MCF 10A (cell line): ENCODE data around the gene EPHB4. TPM values are rescaled to one million over a fixed set of nuclear protein-coding genes. Genes with fewer than 3 reads are reported as not detected.

ENCODE experiments used
- BruUV-seq: library from RNA; stranded (reverse); fragments of 400-500 nt; replicated peaks from 2 replicates; lab custom pipeline; 2021; lab: Mats Ljungman, UMichigan
- CTCF ChIA-PET: fragments of 300-600 bp; sonication (Branson Sonifier 250); formaldehyde crosslinking; extraction: SDS; loops from one replicate; lab custom pipeline; 2021; ENCODE audit warnings: antibody characterized with exemption, inconsistent platforms; lab: Yijun Ruan, JAX
- POLR2A ChIA-PET: fragments of 300-600, 350-650 bp; sonication (Branson Sonifier 250); formaldehyde crosslinking; extraction: SDS; loops from one replicate; lab custom pipeline; 2020; ENCODE audit warnings: antibody characterized with exemption, inconsistent platforms; lab: Yijun Ruan, JAX
- DNase-seq: peaks from one replicate; pipeline ENCODE4 v3.0.0-alpha.2; 2018; ENCODE audit not compliant: unreplicated experiment
- H3K27ac Mint-ChIP-seq: one replicate; pipeline ENCODE4 v1.8.0; 2022; ENCODE audit warnings: mild to moderate bottlenecking, low read depth, mixed read lengths; ENCODE audit not compliant: unreplicated experiment
- H3K27me3 Mint-ChIP-seq: one replicate; pipeline ENCODE4 v1.8.0; 2022; ENCODE audit warnings: mixed read lengths; ENCODE audit not compliant: insufficient read depth, unreplicated experiment
- H3K36me3 Mint-ChIP-seq: one replicate; pipeline ENCODE4 v1.8.0; 2022; ENCODE audit warnings: mild to moderate bottlenecking, moderate library complexity, mixed read lengths; ENCODE audit not compliant: insufficient read depth, unreplicated experiment
- H3K4me1 Mint-ChIP-seq: one replicate; pipeline ENCODE4 v1.8.0; 2022; ENCODE audit warnings: mixed read lengths; ENCODE audit not compliant: insufficient read depth, unreplicated experiment
- H3K4me3 Mint-ChIP-seq: one replicate; pipeline ENCODE4 v1.8.0; 2022; ENCODE audit warnings: mild to moderate bottlenecking, moderate library complexity, mixed read lengths; ENCODE audit not compliant: unreplicated experiment
- H3K9me3 Mint-ChIP-seq: one replicate; pipeline ENCODE4 v1.8.0; 2022; ENCODE audit warnings: mixed read lengths; ENCODE audit not compliant: unreplicated experiment
- intact Hi-C: fragments of 100-400 bp; cut with micrococcal nuclease; formaldehyde crosslinking; loops from 2 replicates; pipeline ENCODE4 v1.14.1; 2022
- microRNA-seq: library from miRNA; unstranded; fragments of <30 nt; microRNA quantifications from one replicate; pipeline ENCODE4 v1.2.0, GENCODE V29; 2022
- total RNA-seq: library from RNA; stranded (reverse); gene quantifications from 2 replicates; pipeline ENCODE4 v1.2.3, GENCODE V29; 2022
- TF ChIP-seq, protein P1 (sequence below): fragments of 200-600 bp; IDR thresholded peaks from one replicate; pipeline ENCODE4 v1.8.0; 2022; ENCODE audit warnings: antibody characterized with exemption, mild to moderate bottlenecking; ENCODE audit not compliant: unreplicated experiment

The EPHB4 gene
- total RNA-seq, 1 experiment from 2014 or later = 48.8 TPM

DNA sequence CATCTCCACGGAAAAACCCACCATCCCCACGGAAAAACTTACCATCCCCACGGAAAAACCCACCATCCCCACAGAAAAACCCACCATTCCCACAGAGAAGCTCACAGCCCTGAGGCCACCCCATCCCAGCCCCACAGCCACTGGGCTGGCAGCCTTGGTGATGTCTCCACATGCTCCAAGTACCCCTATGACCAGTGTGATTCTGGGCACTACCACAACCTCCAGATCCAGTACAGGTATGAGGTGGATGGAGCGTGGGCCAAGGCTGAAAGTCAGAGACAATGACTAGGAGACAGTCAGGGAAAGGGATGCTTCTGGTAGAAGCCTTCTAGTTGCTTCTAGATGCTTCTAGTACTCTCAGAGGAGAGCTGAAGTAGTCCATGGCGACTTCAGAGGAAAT lies 74.3 kb downstream of the EPHB4 start:
- no peak for DNase-seq
- intact Hi-C loops = no loop called here
- Mint-ChIP-seq H3K4me1 (peaks cover 6% of the 10 kb centered on the region), H3K36me3 (peaks cover 10% of the 10 kb centered on the region), H3K9me3 (no peaks in the 10 kb centered on the region), H3K27ac (no peak overlapping the region), H3K27me3 (peaks cover 25% of the 10 kb centered on the region), H3K4me3 (no peak overlapping the region)
- POLR2A ChIA-PET = no interaction called here
- CTCF ChIA-PET = interaction anchor here (0.5 to 0.6 kb wide), 2 partner anchors 14 to 60 kb away, joined by 3 to 6 read pairs; no protein-coding TSS in a partner anchor
- no TSS peak for BruUV-seq
- TF ChIP-seq, protein P1, sequence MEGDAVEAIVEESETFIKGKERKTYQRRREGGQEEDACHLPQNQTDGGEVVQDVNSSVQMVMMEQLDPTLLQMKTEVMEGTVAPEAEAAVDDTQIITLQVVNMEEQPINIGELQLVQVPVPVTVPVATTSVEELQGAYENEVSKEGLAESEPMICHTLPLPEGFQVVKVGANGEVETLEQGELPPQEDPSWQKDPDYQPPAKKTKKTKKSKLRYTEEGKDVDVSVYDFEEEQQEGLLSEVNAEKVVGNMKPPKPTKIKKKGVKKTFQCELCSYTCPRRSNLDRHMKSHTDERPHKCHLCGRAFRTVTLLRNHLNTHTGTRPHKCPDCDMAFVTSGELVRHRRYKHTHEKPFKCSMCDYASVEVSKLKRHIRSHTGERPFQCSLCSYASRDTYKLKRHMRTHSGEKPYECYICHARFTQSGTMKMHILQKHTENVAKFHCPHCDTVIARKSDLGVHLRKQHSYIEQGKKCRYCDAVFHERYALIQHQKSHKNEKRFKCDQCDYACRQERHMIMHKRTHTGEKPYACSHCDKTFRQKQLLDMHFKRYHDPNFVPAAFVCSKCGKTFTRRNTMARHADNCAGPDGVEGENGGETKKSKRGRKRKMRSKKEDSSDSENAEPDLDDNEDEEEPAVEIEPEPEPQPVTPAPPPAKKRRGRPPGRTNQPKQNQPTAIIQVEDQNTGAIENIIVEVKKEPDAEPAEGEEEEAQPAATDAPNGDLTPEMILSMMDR = no peak

Small RNA genes within 50 kb of the gene (microRNA-seq; reads per million reads assigned to microRNA genes)
- gene MIR6875 = 0.93 reads per million

Other genes starting within 250 kb of the EPHB4 start
- gene LRCH4, start 241.4 kb downstream of the EPHB4 start, total RNA-seq = 21.4 and 22.3 TPM in 2 replicates
- gene FBXO24, start 241.2 kb downstream of the EPHB4 start, total RNA-seq = 0.37 and 1.1 TPM in 2 replicates
- gene PCOLCE, start 225.2 kb downstream of the EPHB4 start, total RNA-seq = 2.0 and 3.6 TPM in 2 replicates
- 5.2 and 7.4 TPM in 2 replicates for gene MOSPD3, start 215.0 kb downstream of the EPHB4 start, total RNA-seq
- gene TFR2, start 186.0 kb downstream of the EPHB4 start, total RNA-seq = not detected in 2 replicates
- gene ACTL6B, start 171.1 kb downstream of the EPHB4 start, total RNA-seq = not detected in 2 replicates
- gene GNB2, start 153.8 kb downstream of the EPHB4 start, total RNA-seq = 196 and 201 TPM in 2 replicates
- gene GIGYF1, start 133.3 kb downstream of the EPHB4 start, total RNA-seq = 37.6 and 40.1 TPM in 2 replicates
- 49.0 and 59.2 TPM in 2 replicates for gene POP7, start 121.4 kb downstream of the EPHB4 start, total RNA-seq
- gene EPO, start 107.1 kb downstream of the EPHB4 start, total RNA-seq = not detected in 2 replicates
- not detected in 2 replicates for gene ZAN, start 93.9 kb downstream of the EPHB4 start, total RNA-seq
- gene SLC12A9, start 25.2 kb upstream of the EPHB4 start, total RNA-seq = 19.2 and 21.0 TPM in 2 replicates
- 106 and 132 TPM in 2 replicates for gene TRIP6, start 39.9 kb upstream of the EPHB4 start, total RNA-seq
- gene SRRT, start 47.6 kb upstream of the EPHB4 start, total RNA-seq = 111 and 142 TPM in 2 replicates
- gene UFSP1, start 62.2 kb upstream of the EPHB4 start, total RNA-seq = 2.8 and 3.4 TPM in 2 replicates
- gene ACHE, start 68.4 kb upstream of the EPHB4 start, total RNA-seq = 0.30 and 0.37 TPM in 2 replicates
- gene MUC3A, start 122.0 kb upstream of the EPHB4 start, total RNA-seq = not detected in 2 replicates
- not detected in 2 replicates for gene MUC12, start 142.0 kb upstream of the EPHB4 start, total RNA-seq
- gene MUC17, start 192.6 kb upstream of the EPHB4 start, total RNA-seq = not detected in 2 replicates